HG03103 (cell line): ENCODE data around the gene KRTAP5-6.

Experiments used
- ATAC-seq: cut with Tn5 transposase; IDR thresholded peaks from one replicate; pipeline ENCODE4 v1.9.1; 2021; ENCODE audit warnings: low read depth; ENCODE audit not compliant: unreplicated experiment

Gene KRTAP5-6

GRCh38 chr11:1746511-1746931, 49.5 kb downstream of the KRTAP5-6 start:
- no peak for ATAC-seq

DNA sequence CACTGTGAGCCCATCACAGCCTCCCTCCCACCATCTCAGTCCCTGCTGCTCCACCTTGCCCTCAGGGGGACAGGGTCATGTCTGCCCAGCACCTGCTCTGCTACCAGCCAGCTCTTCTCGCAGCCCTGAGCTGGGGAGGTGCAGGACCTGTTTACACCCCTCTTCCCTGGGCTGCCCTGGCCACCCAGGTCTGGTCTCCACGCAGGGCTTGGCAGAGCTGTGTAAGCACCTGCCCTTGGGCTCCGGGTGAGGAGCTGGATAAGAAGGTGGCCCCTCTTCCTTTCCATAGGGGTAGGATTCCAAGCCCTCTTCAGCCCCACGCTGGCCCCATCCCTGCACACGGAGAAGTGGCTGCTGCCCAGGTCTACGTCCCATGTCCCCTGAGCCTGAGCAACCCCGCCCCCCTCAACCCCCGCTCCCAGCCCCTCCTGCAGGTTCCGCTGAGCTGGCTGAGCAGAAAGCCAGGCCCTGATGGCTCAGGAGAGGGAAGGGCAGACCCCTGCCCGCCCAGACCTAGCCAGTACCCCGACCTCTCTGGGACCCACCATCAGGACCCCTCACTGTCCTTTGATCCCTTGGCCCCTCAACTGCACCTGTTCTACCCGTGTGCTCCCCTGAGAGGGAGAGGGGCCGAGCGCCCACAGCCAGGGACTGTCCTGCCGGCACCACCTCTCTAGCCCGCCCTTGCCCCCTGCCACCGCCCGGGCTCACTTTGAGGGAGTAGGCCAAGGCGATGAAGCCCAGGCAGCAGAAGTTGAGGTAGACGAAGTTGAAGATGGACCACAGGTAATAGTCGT, 50.2 kb downstream of the KRTAP5-6 start:
- ATAC-seq = no peak
